HG03354 (cell line): ENCODE data around the gene DOCK4.
A peak's percentile ranks its signal among the peaks of the same experiment; 100 is the strongest.

Experiments used
- ATAC-seq: cut with Tn5 transposase; IDR thresholded peaks from one replicate; pipeline ENCODE4 v1.9.1; 2021; ENCODE audit warnings: mild to moderate bottlenecking; ENCODE audit not compliant: unreplicated experiment, poor library complexity, severe bottlenecking

Gene DOCK4

DNA sequence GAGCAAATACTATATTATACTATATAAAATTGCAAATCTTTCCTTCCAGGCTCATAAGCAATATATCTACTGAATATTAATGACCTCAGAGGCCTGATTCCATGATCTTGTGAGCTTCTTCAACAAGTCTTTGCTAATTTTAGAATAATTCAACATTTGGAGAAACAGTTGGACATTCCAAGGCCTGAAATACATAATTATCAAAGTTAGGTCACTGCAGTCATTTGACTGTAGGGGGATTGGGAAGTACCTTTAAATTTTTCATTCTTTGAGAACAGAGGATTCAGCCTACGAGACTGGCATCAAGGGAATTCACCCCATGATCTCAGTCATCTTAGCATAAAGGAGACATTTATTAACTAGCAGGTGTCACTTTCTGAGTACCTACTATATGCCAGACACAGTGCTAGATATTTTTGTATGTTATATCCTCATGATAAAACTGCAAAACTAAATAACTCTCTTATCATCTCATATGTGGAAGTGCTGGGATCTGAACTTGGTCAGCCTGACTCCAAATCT lies 85.4 kb downstream of the DOCK4 start:
- peak; percentile 84 for ATAC-seq

DNA sequence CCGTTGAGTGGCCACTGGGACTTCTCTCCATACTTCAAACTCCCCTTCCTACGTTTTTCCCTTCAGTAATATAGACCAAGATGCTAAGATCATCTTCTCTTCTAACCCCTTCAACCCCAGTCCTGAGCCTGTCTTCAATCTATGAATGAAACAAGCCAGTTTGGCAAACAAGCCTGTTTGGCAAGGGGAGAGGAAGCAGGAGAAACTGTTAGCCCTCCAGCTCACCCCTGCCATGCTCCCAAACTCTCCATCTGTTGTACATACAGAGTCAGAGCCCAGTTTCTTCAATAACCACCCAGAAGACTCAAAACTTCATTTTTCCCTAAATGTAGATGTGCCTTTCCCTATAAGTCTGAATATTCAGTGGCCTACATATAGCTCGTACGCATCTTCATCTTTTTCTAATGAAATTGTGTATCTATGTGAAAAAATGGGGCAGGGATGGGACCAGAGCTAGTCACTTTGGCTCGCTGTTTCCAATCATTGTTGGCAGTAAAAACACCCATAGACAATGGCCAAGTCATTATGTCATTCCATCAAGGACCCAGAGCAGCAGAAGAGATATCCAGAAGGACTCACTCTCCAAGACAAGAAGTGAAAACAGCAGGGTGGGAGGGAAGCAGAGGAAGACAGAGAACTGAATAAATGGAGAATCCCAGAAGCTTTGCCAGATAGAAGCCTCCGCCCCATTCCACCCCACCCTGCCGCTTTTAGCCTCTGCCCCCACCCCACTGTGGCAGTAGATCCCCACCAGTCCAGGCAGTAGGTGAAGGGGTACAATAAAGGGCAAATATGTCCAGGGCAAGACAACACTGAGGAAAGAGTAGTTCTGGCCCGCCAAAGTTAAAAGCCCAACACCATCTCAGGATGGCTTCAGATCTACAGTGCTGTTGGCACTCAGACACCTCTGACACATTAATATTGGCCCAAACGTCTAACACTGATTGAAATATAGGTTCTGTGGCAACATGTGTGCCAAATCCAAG lies 87.3 kb downstream of the DOCK4 start:
- ATAC-seq: no peak

DNA sequence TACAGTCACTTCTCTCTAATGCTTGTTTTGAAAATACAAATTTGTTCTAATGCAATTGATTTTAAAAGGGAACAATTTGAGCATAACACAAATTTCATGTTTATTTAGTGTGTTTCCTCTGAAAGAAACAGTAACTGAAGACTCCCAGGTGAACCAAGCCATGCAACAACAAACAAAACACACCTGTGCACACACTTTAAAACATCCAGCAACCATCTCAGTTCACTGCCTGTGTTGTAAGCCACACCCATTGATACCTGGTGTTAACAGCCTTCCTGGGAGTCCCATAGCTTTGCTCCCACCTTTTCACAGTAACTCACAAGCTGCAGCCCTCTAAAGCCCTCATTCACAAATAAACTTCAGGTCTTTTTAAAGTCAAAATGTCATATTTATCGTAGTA lies 89.3 kb downstream of the DOCK4 start:
- ATAC-seq: no peak

GRCh38 chr7:112116358-112116757 lies 89.8 kb downstream of the DOCK4 start:
- no peak for ATAC-seq

GRCh38 chr7:112115880-112116279 lies 90.3 kb downstream of the DOCK4 start:
- ATAC-seq: no peak

- ATAC-seq: no peak
Measured at GRCh38 chr7:112113913-112114575, 92.2 kb downstream of the DOCK4 start.

- ATAC-seq: no peak
Measured at GRCh38 chr7:112112822-112113255, 93.4 kb downstream of the DOCK4 start.

DNA sequence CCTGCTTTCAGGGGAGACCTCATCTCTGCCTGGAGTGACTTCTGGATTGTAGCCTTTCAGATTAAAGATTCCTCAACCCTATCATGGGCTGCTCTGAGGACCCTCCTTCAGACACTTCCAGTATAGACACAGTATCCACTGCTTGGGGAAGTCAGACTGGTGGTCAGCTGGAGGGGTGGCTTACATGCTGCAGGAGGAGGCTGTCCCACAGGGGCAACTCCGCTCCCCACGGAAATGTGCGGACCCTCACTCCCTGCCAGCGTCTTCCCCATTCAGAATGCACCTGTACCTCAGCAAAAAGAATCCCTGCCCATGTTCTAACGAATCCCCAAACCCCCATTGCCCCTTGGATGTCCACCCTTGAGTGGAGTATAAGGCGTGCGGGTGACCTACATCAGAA lies 95.5 kb downstream of the DOCK4 start:
- no peak for ATAC-seq

GRCh38 chr7:112110175-112110574 lies 96.0 kb downstream of the DOCK4 start:
- ATAC-seq: no peak

GRCh38 chr7:112108981-112109380 lies 97.2 kb downstream of the DOCK4 start:
- no peak for ATAC-seq

GRCh38 chr7:112105584-112106530 lies 100.3 kb downstream of the DOCK4 start:
- no peak for ATAC-seq

DNA sequence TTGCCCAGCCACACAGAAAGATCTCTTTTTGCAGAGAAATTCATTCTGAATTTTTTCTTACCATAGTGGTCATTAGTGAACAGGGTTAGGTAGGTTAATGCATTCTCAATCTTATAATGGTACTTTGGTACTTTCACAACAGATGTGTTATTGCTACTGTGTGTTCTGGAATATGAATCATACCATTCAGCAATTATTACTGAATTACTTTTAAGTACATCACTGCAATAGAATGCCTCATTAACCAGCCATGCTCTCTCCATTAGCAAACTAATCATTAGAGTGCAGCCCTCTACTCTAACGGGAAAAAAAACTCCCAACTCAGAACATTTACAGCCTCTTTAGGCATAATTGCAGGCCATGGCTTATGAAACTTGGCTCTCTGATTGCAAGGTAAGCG lies 102.1 kb downstream of the DOCK4 start:
- ATAC-seq: no peak

DNA sequence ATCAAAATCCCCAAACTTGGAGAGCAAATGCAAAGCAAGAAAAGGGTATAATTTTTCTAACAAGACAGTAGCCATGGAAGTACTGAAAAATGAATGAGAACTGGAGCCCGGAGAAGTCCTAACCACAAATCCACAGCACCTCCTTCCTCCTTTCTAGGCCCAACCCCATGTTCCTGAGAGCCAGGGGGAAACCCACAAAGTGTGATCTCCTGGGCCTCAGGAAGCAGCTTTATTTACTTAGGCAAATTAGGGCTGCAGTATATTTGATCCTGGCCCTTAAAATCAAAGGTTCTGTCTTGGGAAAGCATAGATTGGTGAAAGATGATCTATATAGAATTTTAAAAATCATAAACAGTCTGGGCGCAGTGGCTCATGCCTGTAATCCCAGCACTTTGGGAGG lies 103.0 kb downstream of the DOCK4 start:
- ATAC-seq: no peak

- ATAC-seq: no peak
Measured at GRCh38 chr7:112101201-112101846, 104.9 kb downstream of the DOCK4 start.

- no peak for ATAC-seq
Measured at GRCh38 chr7:112097524-112097923, 108.7 kb downstream of the DOCK4 start.

DNA sequence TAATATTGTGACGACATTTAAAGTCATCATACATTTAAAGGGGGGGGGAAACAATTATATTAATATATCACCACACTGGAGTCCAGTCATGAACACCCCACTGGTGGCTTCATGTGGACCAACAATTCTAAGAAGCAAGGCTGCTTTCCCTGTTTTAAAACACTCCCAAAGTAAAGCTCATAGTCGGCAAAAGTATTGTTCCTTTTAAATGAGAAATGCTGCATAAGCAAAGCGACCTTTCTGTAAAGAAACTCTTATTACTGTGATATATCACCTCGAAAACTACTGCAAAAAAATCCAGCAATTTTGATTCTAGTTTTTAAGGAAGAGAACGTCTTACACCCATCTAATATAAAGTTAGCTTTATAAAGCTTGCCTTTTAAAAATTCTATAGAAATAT lies 112.8 kb downstream of the DOCK4 start:
- ATAC-seq: no peak

DNA sequence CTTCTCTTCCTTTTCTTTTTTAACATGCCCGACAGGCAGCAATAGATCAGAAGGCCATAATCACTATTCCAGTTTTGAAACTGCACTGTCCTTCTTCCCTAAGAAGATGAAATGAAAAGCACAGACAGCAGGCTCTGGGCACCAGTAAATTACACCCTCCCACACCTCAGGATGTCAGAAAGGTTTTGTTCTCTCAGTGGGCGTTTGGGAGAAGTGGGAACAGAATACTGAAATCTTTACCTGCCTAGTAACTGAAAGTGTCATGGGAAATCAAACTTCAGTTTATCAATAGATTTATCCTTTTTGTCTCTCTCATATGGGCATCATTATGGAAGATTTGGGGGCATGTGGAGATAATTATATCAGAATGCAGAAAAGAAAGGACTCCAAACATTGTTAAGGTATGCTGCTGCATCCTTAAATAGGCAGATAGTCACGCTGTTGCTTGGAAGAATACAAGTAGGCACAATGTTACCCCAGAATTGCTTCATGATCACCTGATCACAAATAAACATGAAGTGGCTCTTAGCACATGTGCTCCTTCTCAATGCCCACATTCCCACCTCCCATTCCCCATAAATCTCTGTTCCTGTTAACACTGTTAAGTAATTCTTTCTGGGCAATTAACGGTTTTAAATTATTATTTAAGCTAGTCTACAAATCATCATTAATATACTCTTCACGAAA lies 113.3 kb downstream of the DOCK4 start:
- ATAC-seq: no peak

- ATAC-seq: no peak
Measured at GRCh38 chr7:112092306-112092705, 113.9 kb downstream of the DOCK4 start.

GRCh38 chr7:112091768-112092167 lies 114.4 kb downstream of the DOCK4 start:
- no peak for ATAC-seq
